ACHN (cell line): ENCODE data around the gene TMEM164.
A peak's percentile ranks its signal among the peaks of the same experiment; 100 is the strongest.

ENCODE experiments used
- DNase-seq: peaks from one replicate; pipeline ENCODE4 v3.0.0-alpha.2; 2015
- in situ Hi-C: cut with HindIII; loops from 2 replicates; pipeline ENCODE4 v1.10.0; 2017; ENCODE audit warnings: low sequenced_read_pairs, low pct_ligation_motif_present, low pct_unique_long_range_greater_than_20kb

Gene TMEM164

DNA sequence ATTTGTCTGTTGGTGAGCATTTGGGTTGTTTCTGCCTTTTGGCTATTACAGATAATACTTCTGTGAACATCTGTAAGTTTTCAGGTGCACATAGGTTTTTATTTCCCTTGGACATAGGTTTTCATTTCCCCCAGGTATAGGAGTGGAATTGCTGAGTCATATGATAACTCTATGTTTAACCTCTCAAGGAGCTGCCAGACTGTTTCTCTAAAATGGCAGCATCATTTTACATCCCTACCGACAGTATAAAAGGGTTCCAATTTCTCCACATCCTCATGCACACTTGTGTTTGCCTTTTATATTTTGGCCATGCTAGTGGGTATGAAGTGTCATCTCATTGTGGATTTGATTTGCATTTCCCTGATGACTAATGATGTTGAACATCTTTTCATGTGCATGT is 53.5 kb downstream of the TMEM164 start:
- DNase-seq, result no peak
- in situ Hi-C loops, result no loop called here

DNA sequence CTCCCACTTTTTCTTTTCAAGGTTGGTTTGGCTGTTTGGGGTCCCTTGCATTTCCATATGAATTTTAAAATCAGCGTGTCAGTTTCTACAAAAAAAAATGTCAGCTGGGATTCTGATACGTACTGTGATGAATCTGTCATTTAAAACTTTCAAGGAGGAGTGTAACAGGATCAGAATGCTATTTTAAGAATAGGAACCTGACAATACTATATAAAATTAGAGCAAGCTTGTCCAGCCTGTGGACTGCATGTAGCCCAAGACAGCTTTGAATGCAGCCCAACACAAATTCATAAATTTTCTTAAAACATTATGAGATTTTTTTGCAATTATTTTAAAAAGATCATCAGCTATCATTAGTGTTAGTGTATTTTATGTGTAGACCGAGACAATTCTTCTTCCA is 56.5 kb downstream of the TMEM164 start:
- in situ Hi-C loops, result no loop called here
- no peak for DNase-seq

DNA sequence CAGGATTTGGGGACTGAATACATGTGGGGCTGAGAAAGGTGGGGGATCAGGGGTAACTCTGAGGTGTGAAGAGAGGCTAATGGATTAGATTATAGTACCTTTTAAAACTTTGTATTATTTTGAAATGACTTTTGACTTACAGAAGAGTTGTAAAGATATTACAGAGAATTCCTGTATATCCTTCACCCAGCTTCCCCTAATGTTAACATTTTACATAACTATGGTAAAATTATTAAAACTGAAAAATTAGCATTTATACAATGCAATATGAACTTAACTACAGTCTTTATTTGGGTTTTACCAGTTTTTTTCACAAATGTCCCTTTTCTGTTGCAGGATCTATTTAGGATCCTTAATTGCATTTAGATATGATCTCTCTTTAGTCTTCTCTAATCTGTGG is 57.4 kb downstream of the TMEM164 start:
- in situ Hi-C loops, result no loop called here
- DNase-seq, result no peak

DNA sequence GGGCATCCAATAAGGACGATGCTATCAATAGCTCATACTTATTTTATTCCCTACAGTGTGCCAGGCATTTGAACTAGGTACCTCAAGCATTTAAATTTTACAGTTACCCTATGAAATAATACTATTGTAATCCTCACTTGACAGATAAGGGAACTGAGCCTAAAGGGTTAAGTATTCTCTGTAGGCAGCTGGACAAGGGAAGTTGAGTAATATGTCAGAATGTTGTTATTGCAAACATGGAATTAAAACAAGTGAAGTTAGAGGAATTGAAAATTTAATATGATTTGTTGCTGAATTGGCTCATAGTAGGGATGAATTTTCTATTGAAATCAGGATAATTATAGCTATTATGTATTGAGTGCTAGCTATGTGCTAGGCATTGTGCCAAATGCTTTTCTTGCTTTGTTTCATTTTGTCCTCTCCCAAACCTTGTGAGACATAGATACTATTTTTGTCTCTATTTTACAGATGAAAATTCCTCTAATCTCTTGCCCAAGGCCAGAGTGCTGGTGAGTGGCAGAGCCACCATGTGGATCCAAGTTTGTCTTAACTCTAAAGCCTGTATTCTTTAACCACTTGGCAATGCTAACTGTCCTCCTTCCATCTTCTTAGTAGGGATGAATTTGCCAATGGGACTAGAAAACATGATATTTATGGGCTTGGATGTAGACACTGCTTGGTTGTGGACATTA is 58.1 kb downstream of the TMEM164 start:
- in situ Hi-C loops, result no loop called here
- no peak for DNase-seq

DNA sequence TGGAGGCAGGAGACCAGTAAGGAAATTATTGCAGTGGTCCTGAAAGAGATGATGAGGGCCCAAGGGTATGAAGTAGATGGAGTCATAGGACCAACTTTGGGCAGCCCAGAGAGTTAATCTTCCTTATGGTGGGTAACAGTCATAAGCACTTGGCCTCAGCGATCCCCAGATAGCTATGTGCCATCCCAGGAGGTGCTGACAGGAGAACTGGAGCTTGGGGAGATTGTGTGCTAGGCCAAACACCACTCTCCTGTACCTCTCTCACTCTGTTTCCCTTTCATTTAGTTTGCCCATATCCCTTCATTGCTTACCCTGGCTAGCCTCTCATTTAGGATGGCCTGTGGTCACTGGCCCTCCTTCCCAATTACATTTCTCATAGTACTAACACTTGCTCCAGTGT is 60.0 kb downstream of the TMEM164 start:
- DNase-seq, result no peak
- in situ Hi-C loops, result no loop called here

DNA sequence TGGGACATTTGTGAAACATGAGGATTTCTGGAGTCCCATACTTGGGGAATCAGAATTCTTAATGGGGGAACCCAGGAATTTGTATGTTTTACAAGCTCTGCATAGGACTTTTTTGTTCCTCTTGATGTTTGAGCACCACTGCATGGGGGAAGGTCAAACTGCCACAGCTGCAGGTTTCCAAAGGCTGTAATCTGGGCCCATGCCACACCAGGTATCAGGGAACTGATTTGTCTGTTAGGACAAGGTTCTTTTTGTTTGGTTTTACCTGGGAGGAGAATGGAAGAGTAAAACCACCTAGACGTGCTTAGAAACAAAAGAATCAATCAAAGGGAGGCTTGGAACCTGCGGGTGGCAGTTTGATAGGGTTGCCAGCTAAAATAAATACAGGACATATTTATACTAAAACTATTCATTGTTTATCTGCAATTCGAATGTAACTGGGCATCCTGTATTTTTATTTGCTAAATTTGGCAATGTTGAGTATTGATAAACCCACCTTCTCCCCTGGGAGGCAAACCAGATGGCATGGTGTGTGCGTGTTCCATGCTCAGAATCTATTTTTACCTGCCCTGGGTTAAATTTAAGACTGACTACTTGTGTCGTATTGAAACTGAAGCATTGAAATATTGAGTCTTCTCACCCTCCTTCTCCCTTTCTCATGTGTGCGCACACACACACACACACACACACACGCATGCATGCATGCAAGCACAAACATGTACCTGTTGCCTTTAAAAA is 63.7 kb downstream of the TMEM164 start:
- in situ Hi-C loops, result no loop called here
- DNase-seq, result no peak

DNA sequence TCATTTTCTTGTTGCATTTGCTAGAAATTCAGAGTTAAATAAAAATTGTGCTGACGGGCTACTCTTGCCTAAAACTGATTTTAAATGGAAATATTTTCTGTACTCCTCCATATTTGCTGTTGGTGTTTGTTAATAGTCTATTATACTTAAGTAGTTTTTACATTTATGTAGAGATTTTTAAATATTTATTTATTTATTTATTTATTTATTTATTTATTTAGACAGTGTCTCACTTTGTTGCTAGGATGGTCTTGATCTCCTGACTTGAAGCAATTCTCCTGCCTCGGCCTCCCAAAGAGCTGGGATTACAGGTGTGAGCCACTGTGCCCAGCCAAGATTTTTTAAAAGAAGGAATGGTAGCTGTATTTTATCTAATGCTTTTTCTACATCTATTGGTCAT is 68.1 kb downstream of the TMEM164 start:
- DNase-seq, result no peak
- in situ Hi-C loops, result no loop called here

DNA sequence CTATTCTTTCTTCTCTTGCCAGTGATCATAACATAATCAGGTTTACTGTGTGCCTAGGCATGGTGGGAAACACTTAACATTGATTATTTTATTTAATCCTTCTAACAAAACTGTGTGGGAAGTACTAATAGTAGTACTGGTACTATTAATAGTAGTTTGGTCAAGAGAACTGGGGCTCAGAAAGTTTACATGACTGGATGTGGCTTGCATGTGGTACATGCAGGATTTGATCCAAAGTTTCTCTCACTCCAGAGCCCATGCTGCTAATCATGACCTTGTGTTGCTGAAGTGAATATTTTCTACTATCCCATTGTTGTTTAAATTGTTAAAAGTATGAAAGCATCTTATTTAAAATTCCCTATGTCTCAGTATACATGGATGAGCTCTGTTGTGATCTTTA is 78.4 kb downstream of the TMEM164 start:
- in situ Hi-C loops, result no loop called here
- DNase-seq, result no peak

DNA sequence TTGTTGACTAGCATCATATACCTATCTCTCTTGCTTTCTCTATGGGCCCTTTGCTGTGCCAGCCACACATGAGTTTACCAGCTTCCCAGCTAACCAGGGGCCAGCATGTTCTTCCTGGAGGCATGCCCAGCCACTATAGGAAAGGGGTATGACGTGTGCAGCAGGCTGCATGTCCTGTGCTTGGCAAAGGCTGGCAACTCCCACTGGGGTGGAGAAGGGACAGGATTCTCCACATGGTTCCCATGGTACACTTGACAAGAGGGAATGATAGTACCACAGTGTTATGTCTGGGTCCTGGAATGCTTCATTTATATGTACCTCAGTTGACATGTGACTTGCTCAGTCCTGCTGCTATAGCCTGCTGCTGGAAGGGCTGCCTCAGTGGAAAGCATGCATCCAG is 78.8 kb downstream of the TMEM164 start:
- in situ Hi-C loops, result no loop called here
- DNase-seq, result no peak

DNA sequence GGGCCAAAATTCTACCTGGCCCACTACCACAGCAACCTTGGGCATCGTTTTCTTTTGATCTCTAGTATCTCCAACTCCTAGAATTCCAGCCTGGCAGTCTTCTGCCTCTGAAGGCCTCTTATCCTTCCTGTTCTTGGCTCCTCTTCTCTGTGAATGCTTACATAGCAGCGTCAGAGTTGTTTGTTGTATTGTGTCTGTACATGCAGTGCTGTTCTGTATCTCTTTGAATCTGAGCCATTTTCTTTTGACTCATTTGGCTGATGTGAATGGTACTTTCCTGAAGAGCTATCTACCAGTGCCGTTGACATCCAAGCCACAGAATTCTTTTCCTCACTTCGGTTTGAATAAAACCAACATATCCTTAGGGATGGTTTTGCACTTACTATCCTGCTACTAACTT is 79.2 kb downstream of the TMEM164 start:
- in situ Hi-C loops, result no loop called here
- DNase-seq, result no peak

DNA sequence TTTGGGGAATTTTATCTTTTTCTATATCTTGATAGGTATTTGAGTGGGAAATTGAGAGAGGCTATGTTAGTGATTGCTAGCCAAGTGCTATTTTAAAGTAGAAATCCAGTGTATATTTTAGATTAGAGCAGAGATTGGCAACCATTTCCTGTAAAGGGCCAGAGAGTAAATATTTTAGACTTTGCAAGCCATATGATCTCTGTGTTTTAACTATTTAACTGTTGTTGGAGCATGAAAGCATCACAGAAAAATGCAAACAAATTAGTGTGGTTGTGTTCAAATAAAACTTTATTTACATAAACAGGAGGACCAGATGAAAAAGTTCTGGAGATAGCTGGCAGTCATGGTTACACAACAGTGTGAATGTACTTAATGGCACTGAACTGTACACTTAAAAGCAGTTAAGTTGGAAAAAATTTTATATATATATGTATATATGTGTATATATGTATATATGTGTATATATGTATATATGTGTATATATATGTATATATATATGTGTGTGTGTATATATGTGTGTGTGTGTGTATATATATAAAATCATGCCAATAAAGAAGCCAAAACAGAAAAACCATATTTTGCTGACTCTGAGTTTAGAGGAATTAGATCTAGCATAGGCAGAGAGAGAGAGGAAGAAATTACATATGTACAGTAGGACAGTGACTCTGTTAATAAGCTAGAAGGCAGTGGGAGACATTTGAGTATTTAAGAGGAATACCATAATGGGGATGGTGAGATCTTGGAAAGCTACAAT is 83.4 kb downstream of the TMEM164 start:
- DNase-seq, result no peak
- in situ Hi-C loops, result no loop called here

DNA sequence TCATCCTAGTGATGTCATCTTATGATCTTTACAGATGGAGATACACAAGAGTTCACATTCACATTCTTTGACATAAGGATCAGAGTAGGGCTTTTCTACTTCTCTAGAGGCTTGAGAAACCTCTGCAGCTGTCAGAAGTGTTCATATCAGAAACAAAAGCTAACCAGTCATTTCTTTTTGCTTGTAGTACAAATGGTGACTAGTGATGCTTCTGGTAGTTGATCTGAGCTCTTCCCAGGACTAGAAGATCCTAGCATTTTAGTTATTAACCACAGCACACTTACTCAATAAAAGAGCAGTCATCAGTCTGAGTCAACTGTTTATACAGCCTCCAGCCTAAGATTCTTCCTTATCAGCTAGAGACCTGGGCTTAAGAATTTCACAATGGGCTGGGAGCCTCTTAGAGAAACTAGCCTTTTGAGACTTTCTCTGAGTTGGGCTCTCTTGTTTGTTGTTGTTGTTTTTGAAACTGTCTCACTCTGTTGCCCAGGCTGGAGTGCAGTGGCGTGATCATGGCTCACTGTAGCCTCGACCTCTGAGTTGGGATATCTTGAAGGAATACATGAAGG is 84.1 kb downstream of the TMEM164 start:
- in situ Hi-C loops, result no loop called here
- DNase-seq, result peak; percentile 70

DNA sequence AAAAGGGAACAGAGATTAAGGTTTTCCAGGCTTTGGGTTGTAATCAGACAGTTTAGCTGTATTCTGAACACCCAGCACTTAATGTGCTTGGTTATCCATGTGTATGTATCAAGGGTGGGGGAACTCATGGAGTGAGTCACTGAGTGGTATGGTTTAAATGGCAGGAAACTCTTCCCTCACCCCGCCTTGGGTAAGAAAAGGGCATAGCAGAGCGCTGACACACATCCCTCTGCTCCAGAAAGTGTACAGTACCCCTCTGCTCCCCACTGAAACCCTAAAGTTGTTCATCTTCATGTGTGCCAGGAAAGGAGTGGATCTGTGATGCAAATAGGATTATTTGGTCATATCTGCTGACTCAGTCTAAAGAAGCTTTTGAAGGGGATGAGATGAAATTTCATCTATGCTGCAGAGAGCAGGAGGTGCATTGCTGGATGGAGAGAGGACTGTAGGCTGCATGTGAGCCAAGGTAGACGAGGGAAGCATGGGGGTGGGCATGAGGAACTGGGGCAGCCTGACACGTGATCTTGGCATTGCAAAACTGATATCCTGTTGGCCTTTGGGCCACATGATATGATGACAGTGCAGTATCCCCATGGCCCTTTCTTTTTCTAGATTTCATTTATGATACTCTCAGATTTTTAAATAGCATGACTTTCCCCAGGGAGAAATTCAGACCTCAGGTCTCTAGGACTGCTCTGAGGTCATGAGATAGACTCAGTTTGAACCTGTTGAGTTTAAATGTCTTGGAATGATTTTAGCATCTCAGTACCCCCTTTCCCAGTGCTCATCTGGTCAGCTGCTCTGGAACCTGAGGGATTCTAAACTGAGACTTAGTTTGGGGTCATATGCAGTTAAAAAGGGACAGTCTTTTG is 84.8 kb downstream of the TMEM164 start:
- in situ Hi-C loops, result no loop called here

DNA sequence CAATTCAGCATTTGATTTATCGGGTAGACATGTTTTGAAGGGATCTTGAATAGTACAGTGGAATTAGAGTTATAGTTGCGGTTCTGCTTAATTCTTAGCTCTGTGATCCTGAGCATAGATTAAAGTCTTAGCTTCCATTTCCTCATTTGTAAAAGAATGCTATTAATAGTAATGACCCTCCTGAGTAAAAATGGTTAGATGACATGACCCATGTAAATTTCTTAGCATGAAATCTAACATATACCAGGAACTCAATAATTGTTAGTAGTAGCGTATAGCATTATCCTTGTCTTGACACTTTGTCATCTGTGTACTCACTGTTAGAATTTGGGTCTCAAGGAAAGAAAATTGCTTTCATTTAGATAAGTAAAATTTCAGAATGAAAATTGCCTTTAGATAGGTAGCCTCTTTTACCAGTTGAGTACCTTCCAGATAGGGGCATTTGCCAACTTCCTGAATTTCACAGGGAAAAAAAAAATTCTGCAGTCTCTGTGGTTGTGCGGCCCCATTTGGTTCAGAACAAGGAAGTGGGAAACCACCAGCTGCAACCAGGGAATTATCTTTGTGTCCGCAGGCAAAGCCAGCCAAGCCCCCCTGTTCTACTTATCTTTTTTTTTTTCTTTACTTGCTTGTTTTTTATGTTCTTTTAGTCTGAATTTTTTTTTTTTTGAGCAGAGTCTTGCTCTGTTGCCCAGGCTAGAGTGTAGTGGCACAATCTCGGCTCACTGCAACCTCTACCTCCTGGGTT is 86.9 kb downstream of the TMEM164 start:
- DNase-seq, result no peak
- in situ Hi-C loops, result no loop called here

More for the DNA sequence above, 84.8 kb downstream of the TMEM164 start:
- DNase-seq, result peak; percentile 77

DNA sequence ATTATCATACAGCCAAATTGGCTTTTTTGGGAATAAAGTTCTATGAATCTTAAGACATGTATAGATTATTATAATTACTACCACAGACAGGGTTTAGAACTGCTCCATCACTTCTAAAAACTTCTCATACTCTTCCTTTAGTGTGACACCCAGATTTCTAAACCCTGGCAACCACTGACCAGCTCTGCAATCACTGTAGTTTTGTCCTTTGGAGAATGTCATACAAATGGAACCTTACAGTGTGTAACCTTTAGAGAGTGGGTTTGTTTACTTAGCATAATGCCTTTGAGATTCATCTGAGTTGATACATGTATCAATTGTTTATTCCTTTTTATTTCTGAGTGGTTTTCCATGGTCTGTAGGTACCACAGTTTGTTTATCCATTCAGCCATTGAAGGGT is 95.0 kb downstream of the TMEM164 start:
- in situ Hi-C loops, result no loop called here
- DNase-seq, result no peak

DNA sequence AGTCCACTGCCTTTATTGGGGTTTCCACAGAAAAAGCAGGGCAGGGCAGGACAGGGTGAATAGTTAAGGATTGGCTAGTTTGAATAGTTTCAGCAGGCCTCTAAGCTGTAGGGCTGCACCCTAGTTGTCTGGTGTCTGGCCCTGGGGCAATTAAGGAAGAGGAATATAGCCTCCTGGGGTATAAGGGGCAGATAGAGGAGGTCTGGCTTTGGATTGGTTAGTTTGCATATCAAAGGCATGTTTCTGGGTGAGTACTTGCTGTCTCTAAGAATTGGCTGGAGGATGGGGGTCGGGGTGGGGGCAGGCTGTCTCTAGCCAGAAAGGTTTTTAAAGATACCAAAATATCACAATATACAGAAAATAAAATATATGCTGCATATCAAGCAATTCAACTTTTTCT is 100.4 kb downstream of the TMEM164 start:
- no peak for DNase-seq
- in situ Hi-C loops, result no loop called here

DNA sequence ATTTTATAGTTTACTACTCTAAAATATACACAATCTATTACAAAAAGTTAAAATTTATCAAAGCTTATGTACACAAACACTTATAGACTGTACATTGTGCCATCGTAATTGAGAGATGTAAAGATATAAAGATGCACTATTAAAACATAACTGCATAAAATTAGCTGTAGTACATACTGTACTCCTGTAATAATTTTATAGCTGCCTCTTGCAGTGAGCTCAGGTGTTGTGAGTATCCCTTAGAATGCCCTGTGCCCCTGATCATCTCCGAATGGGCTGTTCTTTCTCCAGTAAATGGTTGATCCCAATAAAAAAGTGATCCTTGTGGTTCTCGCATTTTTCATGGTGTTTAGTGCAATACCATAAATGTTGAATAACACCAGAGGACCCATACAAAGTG is 101.2 kb downstream of the TMEM164 start:
- DNase-seq, result no peak
- in situ Hi-C loops, result no loop called here

DNA sequence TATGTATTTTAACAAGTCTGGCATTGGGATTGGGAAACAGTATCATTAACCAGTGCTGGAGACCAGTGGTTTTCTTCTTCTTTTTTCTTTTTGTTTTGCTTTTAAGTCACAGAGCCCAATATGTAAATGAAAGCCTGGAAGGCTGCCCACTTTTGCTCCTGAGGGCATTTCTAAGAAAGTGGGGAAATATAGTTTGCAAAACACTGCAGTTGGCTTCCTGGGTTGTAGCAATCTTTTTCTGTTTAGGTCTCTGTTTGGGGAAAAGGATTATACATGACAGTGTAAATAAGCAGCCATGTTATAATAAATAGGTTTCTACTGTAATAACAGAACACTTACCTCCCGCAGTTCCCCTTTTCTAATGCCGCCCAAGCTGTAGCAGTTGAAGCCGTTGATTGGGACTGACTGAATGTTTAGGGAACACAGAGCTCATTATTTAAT is 105.5 kb downstream of the TMEM164 start:
- in situ Hi-C loops, result no loop called here
- DNase-seq, result no peak
